SH-SY5Y (cell line): ENCODE measurements around the gene ESR1.

Source experiments
- GATA2 ChIP-seq: IDR thresholded peaks from 2 replicates; pipeline ENCODE4 v1.6.1; 2011; ENCODE audit warnings: mild to moderate bottlenecking, low read depth, low read length
- GATA3 ChIP-seq: IDR thresholded peaks from 2 replicates; pipeline ENCODE4 v1.6.1; 2011; ENCODE audit warnings: low read depth, mild to moderate bottlenecking, low read length, moderate library complexity

ESR1 gene

DNA sequence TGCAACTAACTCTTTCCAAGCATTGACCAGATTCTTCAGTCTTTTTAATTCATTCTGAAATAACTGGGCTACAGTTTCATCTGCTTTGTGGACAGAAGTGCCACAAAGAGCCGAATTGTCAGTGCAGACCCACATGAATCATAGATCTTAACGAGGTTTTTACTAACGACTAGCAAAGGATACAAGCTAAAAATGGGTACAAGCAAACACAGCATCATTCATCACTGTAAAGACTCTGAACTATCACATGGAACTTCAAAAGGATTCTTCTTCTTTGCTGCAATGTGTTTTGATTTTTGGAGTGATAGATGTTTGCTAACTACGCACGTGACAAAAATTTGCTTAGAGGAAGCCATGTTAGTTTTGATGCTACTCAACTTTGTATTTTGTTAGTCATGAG, 227.1 kb downstream of the ESR1 start:
- TF ChIP-seq GATA3, result no peak

GRCh38 chr6:152046118-152046517, 238.6 kb downstream of the ESR1 start:
- TF ChIP-seq GATA2 (no peak), GATA3 (no peak)

DNA sequence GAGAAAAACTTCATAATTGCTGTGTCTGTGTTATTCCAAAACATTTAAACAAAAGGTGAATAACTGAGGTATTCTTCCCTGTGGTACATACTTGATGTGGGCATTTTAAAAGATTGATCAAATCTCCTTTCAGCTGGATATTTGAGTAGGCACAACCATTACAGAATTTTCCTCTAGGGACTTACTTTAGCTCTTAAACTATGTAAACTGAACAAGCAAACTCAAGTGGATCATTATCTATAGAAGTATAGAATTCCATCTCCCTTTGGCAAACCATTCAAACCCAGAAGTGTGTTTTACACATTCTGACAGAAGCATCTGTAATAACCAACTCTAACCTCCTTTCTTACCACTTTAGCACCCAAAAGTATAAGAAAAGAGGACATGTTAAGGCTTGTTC, 241.4 kb downstream of the ESR1 start:
- TF ChIP-seq GATA2 (no peak), GATA3 (no peak)

GRCh38 chr6:152049502-152049901, 242.0 kb downstream of the ESR1 start:
- TF ChIP-seq GATA2 (no peak), GATA3 (no peak)

DNA sequence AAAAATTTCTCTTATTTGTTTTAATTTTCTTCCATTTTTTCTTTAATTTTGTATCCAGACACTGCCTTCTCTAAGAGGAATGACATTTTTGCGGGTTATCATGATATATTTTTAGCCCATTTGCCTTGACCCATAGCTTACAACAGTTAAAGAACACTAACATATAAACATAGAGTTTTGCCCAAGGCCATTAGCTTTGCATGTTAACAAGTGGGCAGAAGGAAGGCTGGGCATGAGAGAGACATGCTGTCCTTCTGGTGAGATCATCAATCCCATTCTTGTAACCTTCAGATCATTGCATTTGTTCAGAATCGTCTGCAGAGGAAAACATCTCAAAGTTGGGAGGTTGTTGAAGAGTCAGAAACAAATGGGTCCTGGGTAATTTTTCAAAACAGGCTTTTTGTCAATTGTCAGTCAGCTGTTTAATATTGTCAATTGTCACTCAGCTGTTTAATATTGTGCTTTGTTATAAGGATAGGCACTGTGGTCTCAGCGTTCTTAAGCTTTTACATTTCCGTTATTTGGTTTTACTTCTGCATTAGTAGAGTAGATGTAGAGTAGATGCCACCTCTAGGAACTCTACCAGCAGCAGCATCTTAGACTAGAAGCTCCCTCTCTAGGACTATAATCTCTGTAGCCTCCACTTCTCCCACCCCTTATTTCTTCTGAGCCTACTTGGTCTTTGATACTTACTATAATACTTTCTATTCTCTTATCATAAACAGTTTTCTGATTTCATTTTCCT, 243.1 kb downstream of the ESR1 start:
- TF ChIP-seq GATA2 (no peak), GATA3 (no peak)

GRCh38 chr6:152052061-152052460, 244.6 kb downstream of the ESR1 start:
- TF ChIP-seq GATA3 (no peak), GATA2 (no peak)

DNA sequence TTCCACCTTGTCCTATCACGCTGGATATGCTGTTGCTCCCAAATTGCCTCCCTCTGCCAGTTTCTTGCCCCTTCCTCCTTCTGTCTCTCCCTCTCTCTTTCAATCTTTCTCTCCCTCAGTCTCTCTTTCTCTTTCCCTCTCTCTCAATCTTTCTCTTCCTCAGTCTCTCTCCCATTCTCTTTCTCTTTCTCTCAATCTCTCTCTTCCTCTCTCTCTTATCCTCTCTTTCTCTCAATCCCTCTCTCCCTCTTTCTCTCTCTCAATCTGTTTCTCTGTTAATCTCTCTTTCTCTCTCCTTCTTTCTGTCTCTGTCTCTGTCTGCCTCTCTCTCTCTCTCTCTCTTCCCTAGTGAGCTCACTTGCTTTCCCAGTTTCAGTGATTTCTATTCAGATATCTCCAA, 245.8 kb downstream of the ESR1 start:
- TF ChIP-seq GATA2, result no peak
- no peak for TF ChIP-seq GATA3

GRCh38 chr6:152054441-152054840, 247.0 kb downstream of the ESR1 start:
- TF ChIP-seq GATA2 (no peak), GATA3 (no peak)

- no peak for TF ChIP-seq GATA2
- no peak for TF ChIP-seq GATA3
These were observed 248.0 kb downstream of the ESR1 start for GRCh38 chr6:152055517-152055916.

GRCh38 chr6:152057832-152058498, 250.5 kb downstream of the ESR1 start:
- TF ChIP-seq GATA3, result no peak
- no peak for TF ChIP-seq GATA2

- TF ChIP-seq GATA3, result no peak
- no peak for TF ChIP-seq GATA2
These were observed 252.4 kb downstream of the ESR1 start for GRCh38 chr6:152059909-152060308.

- TF ChIP-seq GATA2 (no peak), GATA3 (no peak)
These were observed 255.0 kb downstream of the ESR1 start for GRCh38 chr6:152062476-152062875.

GRCh38 chr6:152063170-152063921, 255.9 kb downstream of the ESR1 start:
- TF ChIP-seq GATA3 (no peak), GATA2 (no peak)

GRCh38 chr6:152068622-152069261, 261.3 kb downstream of the ESR1 start:
- TF ChIP-seq GATA3 (no peak), GATA2 (no peak)

- TF ChIP-seq GATA3 (no peak), GATA2 (no peak)
These were observed 263.1 kb downstream of the ESR1 start for GRCh38 chr6:152070556-152070955.
